ENCODE data around the gene PDGFRA. TPM values are rescaled to one million over a fixed set of nuclear protein-coding genes. Genes with fewer than 3 reads are reported as not detected.
A peak's percentile ranks its signal among the peaks of the same experiment; 100 is the strongest.

Gene PDGFRA
- total and polyA plus RNA-seq, 4 donors = 6.5 to 37.0 (median 7.6) TPM

DNA sequence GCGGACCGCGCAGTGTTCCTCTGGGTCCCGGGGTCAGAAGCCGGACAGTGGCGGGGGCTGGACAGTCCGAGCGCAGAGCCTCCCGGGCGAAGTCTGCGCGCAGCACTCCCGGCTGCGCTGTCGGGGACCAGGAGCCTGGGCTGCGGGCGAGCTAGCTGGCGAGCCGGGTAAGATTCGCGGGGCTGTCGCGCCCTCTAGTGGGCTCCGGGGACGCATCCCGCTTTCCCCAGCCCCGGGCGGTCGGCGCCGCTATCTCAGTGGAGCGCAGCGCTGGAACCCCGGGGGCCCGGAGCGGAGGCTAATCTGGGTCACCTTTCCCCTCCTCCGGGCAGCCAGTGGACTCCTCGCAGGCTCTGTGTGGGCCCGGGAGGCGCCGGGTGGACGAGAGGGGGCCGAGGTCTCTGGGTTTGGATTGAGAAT lies 4.2 kb downstream of the PDGFRA start:
- under 1% methylated on average over 43 of the region's 43 CpGs for WGBS
- peaks cover 17 to 42% (median 31%) of the 10 kb centered on the region in 4 donors for H3K4me1 ChIP-seq (ENCODE audit: control insufficient read depth in 4 of 4, insufficient read depth in 4 of 4, low read length in 3 of 4)

GRCh38 chr4:54233697-54234496 lies 4.8 kb downstream of the PDGFRA start:
- no peaks in the 10 kb centered on the region for H3K9me3 ChIP-seq (ENCODE audit: control insufficient read depth in 4 of 4, low read length in 3 of 4)
- 1% methylated on average over 67 of the region's 67 CpGs for WGBS
- peak overlapping the region; percentile 32 to 62 (median 48) for H3K4me3 ChIP-seq (ENCODE audit: low read depth in 1 of 3, low read length in 3 of 3)
- no peaks in the 10 kb centered on the region for H3K36me3 ChIP-seq (ENCODE audit: control insufficient read depth in 4 of 4, insufficient read depth in 3 of 4, low read depth in 1 of 4, low read length in 3 of 4)
- peak overlapping the region; percentile 28 to 33 for H3K27ac ChIP-seq (ENCODE audit: low read depth in 1 of 2, low read length in 2 of 2)
- H3K4me1 ChIP-seq (ENCODE audit: control insufficient read depth in 4 of 4, insufficient read depth in 4 of 4, low read length in 3 of 4) = peaks cover 17 to 42% (median 30%) of the 10 kb centered on the region in 4 donors
- H3K27me3 ChIP-seq (ENCODE audit: control insufficient read depth in 4 of 4, insufficient read depth in 4 of 4, low read length in 3 of 4) = peaks cover 0 to 6% (median 3%) of the 10 kb centered on the region in 4 donors
- peak; percentile 8 for TF ChIP-seq SP1 (IDR thresholded peaks at IDR 0.05)
- TF ChIP-seq HNF4A (conservative IDR thresholded peaks at IDR 0.05) = peak in 1 of 2 donors; percentile 19
- peak; percentile 94 to 97 for TF ChIP-seq RAD21 (IDR thresholded peaks at IDR 0.05)
- TF ChIP-seq, protein P1, sequence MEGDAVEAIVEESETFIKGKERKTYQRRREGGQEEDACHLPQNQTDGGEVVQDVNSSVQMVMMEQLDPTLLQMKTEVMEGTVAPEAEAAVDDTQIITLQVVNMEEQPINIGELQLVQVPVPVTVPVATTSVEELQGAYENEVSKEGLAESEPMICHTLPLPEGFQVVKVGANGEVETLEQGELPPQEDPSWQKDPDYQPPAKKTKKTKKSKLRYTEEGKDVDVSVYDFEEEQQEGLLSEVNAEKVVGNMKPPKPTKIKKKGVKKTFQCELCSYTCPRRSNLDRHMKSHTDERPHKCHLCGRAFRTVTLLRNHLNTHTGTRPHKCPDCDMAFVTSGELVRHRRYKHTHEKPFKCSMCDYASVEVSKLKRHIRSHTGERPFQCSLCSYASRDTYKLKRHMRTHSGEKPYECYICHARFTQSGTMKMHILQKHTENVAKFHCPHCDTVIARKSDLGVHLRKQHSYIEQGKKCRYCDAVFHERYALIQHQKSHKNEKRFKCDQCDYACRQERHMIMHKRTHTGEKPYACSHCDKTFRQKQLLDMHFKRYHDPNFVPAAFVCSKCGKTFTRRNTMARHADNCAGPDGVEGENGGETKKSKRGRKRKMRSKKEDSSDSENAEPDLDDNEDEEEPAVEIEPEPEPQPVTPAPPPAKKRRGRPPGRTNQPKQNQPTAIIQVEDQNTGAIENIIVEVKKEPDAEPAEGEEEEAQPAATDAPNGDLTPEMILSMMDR (IDR thresholded peaks at IDR 0.05; ENCODE audit: low read depth, low read length, missing input control) = peak; percentile 96
- TF ChIP-seq FOXA1 (IDR thresholded peaks at IDR 0.05) = no peak
- TF ChIP-seq YY1 (IDR thresholded peaks at IDR 0.05) = no peak
- TF ChIP-seq TAF1 (conservative IDR thresholded peaks at IDR 0.05) = no peak
- no peak for TF ChIP-seq EGR1 (IDR thresholded peaks at IDR 0.05; ENCODE audit: low read depth in 2 of 2)
- DNase-seq (ENCODE audit: low spot score) = peak; percentile 79
- peak overlapping the region in 1 of 2 donors; percentile 5 for H3K9ac ChIP-seq (ENCODE audit: low read depth in 1 of 2, low read length in 2 of 2)

More for the DNA sequence above, 4.2 kb downstream of the PDGFRA start:
- Histone ChIP-seq H3K9ac (ENCODE audit: low read depth in 1 of 2, low read length in 2 of 2) (no peak overlapping the region), H3K9me3 (ENCODE audit: control insufficient read depth in 4 of 4, low read length in 3 of 4) (no peaks in the 10 kb centered on the region), H3K27me3 (ENCODE audit: control insufficient read depth in 4 of 4, insufficient read depth in 4 of 4, low read length in 3 of 4) (peaks cover 0 to 6% (median 3%) of the 10 kb centered on the region in 4 donors), H3K4me3 (ENCODE audit: low read depth in 1 of 3, low read length in 3 of 3) (peak overlapping the region; percentile 22 to 62 (median 48)), H3K27ac (ENCODE audit: low read depth in 1 of 2, low read length in 2 of 2) (peak overlapping the region; percentile 5 to 33), H3K36me3 (ENCODE audit: control insufficient read depth in 4 of 4, insufficient read depth in 3 of 4, low read depth in 1 of 4, low read length in 3 of 4) (no peaks in the 10 kb centered on the region)
- TF ChIP-seq EGR1 (IDR thresholded peaks at IDR 0.05; ENCODE audit: low read depth in 2 of 2) (no peak), GABPA (IDR thresholded peaks at IDR 0.05 in 1 of 2, conservative IDR thresholded peaks at IDR 0.05 in 1 of 2) (no peak), RXRA (IDR thresholded peaks at IDR 0.05) (no peak), TAF1 (conservative IDR thresholded peaks at IDR 0.05) (no peak), HNF4A (conservative IDR thresholded peaks at IDR 0.05) (peak in 1 of 2 donors; percentile 7), SP1 (IDR thresholded peaks at IDR 0.05) (peak; percentile 15), JUND (IDR thresholded peaks at IDR 0.05) (no peak), FOXA2 (IDR thresholded peaks at IDR 0.05) (no peak), RAD21 (IDR thresholded peaks at IDR 0.05) (peak; percentile 84 to 89), YY1 (IDR thresholded peaks at IDR 0.05) (no peak), NR2F2 (IDR thresholded peaks at IDR 0.05) (no peak)
- TF ChIP-seq, protein P2, sequence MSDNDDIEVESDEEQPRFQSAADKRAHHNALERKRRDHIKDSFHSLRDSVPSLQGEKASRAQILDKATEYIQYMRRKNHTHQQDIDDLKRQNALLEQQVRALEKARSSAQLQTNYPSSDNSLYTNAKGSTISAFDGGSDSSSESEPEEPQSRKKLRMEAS (IDR thresholded peaks at IDR 0.05) = no peak
- TF ChIP-seq, protein P3, sequence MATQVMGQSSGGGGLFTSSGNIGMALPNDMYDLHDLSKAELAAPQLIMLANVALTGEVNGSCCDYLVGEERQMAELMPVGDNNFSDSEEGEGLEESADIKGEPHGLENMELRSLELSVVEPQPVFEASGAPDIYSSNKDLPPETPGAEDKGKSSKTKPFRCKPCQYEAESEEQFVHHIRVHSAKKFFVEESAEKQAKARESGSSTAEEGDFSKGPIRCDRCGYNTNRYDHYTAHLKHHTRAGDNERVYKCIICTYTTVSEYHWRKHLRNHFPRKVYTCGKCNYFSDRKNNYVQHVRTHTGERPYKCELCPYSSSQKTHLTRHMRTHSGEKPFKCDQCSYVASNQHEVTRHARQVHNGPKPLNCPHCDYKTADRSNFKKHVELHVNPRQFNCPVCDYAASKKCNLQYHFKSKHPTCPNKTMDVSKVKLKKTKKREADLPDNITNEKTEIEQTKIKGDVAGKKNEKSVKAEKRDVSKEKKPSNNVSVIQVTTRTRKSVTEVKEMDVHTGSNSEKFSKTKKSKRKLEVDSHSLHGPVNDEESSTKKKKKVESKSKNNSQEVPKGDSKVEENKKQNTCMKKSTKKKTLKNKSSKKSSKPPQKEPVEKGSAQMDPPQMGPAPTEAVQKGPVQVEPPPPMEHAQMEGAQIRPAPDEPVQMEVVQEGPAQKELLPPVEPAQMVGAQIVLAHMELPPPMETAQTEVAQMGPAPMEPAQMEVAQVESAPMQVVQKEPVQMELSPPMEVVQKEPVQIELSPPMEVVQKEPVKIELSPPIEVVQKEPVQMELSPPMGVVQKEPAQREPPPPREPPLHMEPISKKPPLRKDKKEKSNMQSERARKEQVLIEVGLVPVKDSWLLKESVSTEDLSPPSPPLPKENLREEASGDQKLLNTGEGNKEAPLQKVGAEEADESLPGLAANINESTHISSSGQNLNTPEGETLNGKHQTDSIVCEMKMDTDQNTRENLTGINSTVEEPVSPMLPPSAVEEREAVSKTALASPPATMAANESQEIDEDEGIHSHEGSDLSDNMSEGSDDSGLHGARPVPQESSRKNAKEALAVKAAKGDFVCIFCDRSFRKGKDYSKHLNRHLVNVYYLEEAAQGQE (IDR thresholded peaks at IDR 0.05) = no peak
- TF ChIP-seq, protein P1 (IDR thresholded peaks at IDR 0.05; ENCODE audit: low read depth, low read length, missing input control) = peak; percentile 82
- peak; percentile 85 for DNase-seq (ENCODE audit: low spot score)

All from liver (tissue), 9 donors.